Thymus (tissue), 11 donors: ENCODE results near the gene NLGN1. TPM values are rescaled to one million over a fixed set of nuclear protein-coding genes. Genes with fewer than 3 reads are reported as not detected.

Experiments used
- DNase-seq, 9 donors: peaks; one replicate each; pipeline ENCODE4 v3.0.0-alpha.2; 2013; ENCODE audit warnings: low spot score in 9 of 9, low read depth in 6 of 9, missing footprints in 1 of 9
- H3K27ac ChIP-seq, 2 donors: one replicate each; pipeline ENCODE4 v1.5.1; 2013; ENCODE audit warnings: control low read depth in 1 of 2, low read depth in 1 of 2, low read length in 1 of 2, mild to moderate bottlenecking in 1 of 2, moderate library complexity in 1 of 2
- H3K27me3 ChIP-seq, 2 donors: one replicate each; pipeline ENCODE4 v1.5.1; 2013; ENCODE audit warnings: low read length in 1 of 2; ENCODE audit not compliant: control insufficient read depth in 2 of 2, insufficient read depth in 1 of 2
- H3K36me3 ChIP-seq, 2 donors: one replicate each; pipeline ENCODE4 v1.5.1; 2013; ENCODE audit warnings: low read length in 1 of 2, mild to moderate bottlenecking in 1 of 2, moderate library complexity in 1 of 2; ENCODE audit not compliant: control insufficient read depth in 2 of 2, insufficient read depth in 2 of 2
- H3K4me1 ChIP-seq, 2 donors: one replicate each; pipeline ENCODE4 v1.5.1; 2013; ENCODE audit warnings: low read length in 2 of 2; ENCODE audit not compliant: control insufficient read depth in 2 of 2, insufficient read depth in 2 of 2
- H3K4me3 ChIP-seq, 2 donors: one replicate each; pipeline ENCODE4 v1.5.1; 2013; ENCODE audit warnings: low read length in 2 of 2, control low read depth in 1 of 2, mild to moderate bottlenecking in 1 of 2
- H3K9me3 ChIP-seq, 2 donors: one replicate each; pipeline ENCODE4 v1.5.1; 2013; ENCODE audit warnings: low read length in 1 of 2, mild to moderate bottlenecking in 1 of 2; ENCODE audit not compliant: control insufficient read depth in 2 of 2, insufficient read depth in 1 of 2
- WGBS: extraction: QIAGEN DNeasy Blood & Tissue Kit; methylation state at CpG from one replicate; pipeline ENCODE4 v1.1.7; 2013; 5-methylcytosine and 5-hydroxymethylcytosine counted together
- polyA plus RNA-seq: library from polyadenylated mRNA; stranded (reverse); fragments of 200-250 nt; gene quantifications from one replicate; pipeline ENCODE4 v1.2.3, GENCODE V29; 2013
- total RNA-seq: library from RNA; stranded (reverse); fragments of 120-200 nt; gene quantifications from one replicate; pipeline ENCODE4 v1.2.4, GENCODE V29; 2013
- donor health status: healthy.

NLGN1 gene
- total and polyA plus RNA-seq, 2 donors = 0.16 to 0.90 TPM

DNA sequence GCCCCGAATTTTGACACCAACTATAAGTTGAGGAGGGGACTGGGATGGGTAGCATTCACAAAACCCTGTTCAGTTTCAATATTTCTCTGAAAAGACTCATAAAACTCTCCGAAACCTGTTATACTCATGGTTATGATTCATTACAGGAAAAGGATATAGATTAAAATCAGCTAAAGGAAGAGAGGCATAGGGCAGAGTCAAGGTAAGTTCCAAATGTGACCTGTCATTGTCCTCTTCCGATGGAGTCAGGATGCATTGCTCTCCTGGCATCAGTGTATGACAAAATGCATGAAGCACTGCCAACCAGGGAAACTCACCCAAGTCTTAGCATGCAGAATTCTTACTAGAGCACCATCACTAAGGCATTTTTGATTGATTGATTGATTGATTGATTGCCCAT is 936.6 kb downstream of the NLGN1 start:
- no peak for DNase-seq
- no peaks in the 10 kb centered on the region for H3K27me3 ChIP-seq
- no peak overlapping the region for H3K27ac ChIP-seq
- 88% methylated on average over 3 of the region's 3 CpGs for WGBS
- H3K36me3 ChIP-seq = no peaks in the 10 kb centered on the region
- H3K4me1 ChIP-seq = no peaks in the 10 kb centered on the region
- H3K9me3 ChIP-seq = no peaks in the 10 kb centered on the region
- H3K4me3 ChIP-seq = no peak overlapping the region

DNA sequence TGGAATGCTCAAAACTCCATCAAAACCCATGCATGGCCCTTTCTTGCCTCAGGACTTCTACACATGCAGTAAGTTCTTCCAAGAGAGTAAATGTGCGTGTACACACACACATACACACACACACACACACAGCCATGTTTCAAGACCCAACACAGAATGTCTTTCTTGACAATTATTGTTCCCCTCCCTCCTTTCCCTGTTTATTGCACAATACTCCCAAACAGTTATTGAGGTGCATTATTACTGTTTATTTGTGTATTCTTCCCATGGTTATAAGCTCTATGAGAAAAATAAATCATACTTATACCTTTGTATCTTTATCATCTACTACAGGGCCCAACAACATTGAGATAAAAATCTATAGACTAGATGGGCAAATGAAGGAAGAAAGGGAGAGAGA is 937.8 kb downstream of the NLGN1 start:
- no peaks in the 10 kb centered on the region for H3K9me3 ChIP-seq
- WGBS = 96% methylated on average over 1 of the region's 1 CpG
- H3K4me1 ChIP-seq = no peaks in the 10 kb centered on the region
- no peaks in the 10 kb centered on the region for H3K27me3 ChIP-seq
- no peaks in the 10 kb centered on the region for H3K36me3 ChIP-seq
- H3K4me3 ChIP-seq = no peak overlapping the region
- DNase-seq = no peak
- no peak overlapping the region for H3K27ac ChIP-seq

DNA sequence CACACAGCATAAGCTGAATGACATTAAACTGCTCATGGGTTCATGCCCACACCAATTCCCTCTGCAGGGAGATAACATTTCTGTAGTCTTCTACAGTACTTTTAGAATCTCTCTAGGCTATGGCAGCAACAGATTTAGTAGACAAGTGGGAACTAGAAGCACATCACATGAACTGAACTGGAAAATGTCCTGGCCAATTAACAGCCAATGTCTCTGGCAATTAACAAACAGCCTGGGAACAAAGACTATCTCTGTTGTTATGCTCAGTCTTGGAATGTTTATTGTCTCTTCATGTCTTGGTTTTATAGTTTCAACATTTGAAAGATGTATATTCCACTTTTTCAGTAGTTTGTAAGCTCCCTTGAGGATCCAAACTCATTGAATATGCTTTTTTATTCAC is 938.4 kb downstream of the NLGN1 start:
- Histone ChIP-seq H3K36me3 (no peaks in the 10 kb centered on the region), H3K27ac (no peak overlapping the region), H3K4me3 (no peak overlapping the region), H3K27me3 (no peaks in the 10 kb centered on the region), H3K9me3 (no peaks in the 10 kb centered on the region), H3K4me1 (no peaks in the 10 kb centered on the region)
- no peak for DNase-seq
